NCI-H446 treated with DMSO at 0.1 percent for 48 hours (cell line): ENCODE results near the gene MZF1.
"Not testable (repeated sequence)": the region's sequence is repeated elsewhere in the genome, so short reads cannot be mapped to it uniquely, and the experiment has no call there.

Source experiments
- DNase-seq: peaks from one replicate; lab custom pipeline; 2025; lab: John Stamatoyannopoulos, UW

Gene MZF1

DNA sequence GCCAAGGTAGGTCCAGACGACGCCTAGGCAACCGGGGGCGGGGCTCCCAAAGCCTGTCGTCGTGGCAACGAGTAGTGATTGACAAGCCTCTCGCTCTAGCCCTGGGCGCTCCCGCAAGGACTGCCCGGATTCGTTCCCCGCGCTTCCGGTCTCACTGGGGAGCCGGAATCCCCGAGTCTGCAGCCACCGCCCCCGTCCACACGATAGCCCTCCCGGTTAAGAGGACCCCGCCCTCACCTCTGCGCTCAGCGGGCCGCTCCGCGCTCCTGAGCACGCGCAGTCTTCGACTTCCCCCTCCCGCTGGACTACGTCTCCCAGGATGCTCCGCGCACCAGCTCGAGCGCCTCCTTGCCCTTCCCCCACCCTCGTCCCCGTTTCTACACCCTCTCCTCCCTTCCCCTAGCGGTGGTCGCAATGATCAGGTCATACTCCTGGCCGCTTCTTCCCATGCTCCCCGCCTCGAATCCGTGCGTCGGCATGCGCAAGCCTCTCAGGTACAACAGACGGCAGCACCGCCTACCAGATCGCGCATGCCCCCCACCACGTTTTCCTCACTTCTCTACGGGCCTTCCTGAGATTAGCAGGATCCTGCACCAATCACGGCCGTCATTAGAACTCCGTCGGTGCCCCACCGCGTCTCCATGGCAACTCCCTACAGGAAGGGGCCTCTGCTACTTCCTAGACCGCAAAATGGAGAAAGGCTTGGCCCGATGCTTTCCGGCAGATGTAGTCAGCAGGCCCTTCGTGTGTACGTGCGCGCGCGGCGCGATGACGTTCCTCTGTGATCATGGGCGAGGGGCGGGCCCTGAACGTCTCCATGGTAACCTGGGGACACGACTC lies at the start of gene MZF1:
MZF1 (minus strand) TSS at position 518 of the 840 bp plus-strand sequence. CDS start 1,946 bp downstream, outside the sequence.
- no peak for DNase-seq

DNA sequence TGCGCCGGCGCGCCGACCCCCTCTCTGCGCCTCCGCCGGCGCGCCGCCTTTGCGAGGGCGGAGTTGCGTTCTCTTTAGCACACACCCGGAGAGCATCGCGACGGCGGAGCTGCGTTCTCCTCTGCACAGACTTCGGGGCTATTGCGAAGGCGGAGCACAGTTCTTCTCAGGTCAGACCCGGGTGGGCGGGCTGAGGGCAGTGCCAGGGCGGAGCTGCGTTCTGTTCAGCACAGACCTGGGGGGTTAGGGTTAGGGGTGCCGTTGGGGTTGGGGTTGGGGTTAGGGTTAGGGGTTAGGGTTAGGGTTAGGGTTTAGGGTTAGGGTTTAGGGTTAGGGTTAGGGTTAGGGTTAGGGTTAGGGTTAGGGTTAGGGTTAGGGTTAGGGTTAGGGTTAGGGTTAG lies 34.1 kb upstream of the MZF1 start:
- not testable (repeated sequence) for DNase-seq

- not testable (repeated sequence) for DNase-seq
Observed at GRCh38 chr19:58606251-58606896, 33.2 kb upstream of the MZF1 start.

GRCh38 chr19:58586133-58586765 lies 13.1 kb upstream of the MZF1 start:
- DNase-seq: no peak

DNA sequence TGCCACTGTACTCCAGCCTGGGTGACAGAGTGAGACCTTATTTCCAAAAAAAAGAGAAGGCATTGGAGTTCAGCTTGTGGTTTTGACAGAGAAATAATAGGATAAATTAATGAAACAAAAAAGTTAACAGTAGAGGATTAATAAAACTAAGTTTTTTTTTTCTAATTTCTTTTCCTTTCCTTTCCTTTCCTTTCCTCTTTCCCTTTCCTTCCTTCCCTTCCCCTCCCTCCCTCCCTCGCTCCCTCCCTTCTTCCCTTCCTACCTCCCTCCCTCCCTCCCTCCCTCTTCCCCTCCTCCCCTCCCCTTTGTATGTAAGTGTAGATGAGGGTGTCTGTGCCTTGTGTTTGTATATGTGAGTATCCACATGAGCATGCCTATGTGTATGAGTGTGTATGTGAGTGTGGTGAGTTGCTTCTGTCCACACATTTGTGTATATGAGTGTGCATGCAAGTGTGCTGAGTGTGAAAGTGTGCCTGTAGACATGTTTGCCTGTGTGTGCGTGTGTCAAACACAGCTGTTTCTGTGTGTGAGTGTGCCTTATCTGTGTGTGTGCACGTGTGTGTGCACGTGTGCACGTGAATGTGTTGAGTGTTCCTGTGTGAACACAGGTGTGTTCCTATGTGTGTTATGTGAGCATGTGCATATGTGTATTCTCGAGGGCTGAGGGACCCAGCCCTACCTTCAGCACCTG lies 12.5 kb upstream of the MZF1 start:
- DNase-seq: no peak

- no peak for DNase-seq
Observed at GRCh38 chr19:58584498-58585441, 11.6 kb upstream of the MZF1 start.

DNA sequence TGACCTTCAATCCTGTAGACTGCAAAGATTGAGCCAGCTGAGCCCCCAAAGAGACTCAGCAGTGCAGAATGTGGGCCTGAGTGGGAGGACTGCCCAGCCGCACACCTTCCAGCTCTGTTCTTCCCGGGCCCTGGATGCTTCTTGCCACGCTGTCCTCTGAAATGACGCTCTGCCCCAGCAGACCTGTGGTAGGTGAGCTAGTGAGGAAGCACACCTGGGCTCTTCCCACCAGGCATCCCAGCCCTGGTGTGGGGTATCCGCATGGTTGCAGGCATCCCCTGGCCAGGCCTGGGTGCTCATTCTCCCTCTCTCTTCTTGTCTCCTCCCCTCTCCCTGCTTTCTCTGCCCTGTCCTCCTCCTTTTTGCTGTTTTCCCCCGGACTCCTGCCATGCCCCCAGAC lies 9.8 kb upstream of the MZF1 start:
- no peak for DNase-seq

DNA sequence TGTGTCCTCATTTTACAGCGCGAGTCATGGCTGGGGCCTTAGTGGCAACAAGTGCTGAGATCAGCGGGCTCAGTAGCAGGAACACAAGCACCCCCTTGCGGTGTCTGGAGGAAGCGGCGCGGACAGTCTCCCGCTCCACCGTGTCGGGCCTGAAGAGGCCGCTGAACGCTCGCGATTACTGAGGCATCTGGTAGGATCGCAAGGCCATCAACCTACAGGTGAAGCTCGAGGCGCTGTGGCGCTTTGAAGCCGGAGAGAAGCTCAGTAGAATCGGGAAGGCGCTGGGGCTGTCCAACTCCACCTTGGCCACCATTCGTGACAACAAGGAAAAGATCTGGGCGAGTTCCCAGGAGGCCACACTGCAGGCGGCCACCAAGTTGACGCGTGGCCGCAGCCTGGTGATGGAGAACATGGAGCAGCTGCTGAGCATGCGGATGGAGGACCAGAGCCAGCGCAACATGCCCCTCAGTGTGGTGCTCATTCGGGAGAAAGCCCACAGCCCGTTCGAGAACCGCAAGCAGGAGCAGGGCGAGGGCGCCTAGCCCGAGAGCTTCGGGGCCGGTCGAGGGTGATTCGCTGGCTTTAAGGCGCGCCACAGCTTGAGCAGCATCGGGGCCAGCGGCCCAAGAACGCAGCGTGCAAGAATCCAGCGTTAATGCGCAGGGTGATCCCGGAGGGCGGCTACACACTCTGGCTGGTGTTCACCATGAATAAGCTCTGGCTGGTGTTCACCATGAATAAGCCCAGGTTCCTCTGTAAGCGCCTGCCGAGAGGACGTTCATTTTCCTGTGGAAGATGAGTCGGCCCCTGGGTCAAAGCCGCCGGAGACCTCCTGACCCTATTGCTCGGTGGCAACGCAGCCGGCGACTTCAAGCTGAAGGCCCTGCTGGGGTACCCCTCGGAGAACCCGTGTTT lies 8.3 kb upstream of the MZF1 start:
- no peak for DNase-seq

- DNase-seq: no peak
Observed at GRCh38 chr19:58579473-58580142, 6.5 kb upstream of the MZF1 start.

DNA sequence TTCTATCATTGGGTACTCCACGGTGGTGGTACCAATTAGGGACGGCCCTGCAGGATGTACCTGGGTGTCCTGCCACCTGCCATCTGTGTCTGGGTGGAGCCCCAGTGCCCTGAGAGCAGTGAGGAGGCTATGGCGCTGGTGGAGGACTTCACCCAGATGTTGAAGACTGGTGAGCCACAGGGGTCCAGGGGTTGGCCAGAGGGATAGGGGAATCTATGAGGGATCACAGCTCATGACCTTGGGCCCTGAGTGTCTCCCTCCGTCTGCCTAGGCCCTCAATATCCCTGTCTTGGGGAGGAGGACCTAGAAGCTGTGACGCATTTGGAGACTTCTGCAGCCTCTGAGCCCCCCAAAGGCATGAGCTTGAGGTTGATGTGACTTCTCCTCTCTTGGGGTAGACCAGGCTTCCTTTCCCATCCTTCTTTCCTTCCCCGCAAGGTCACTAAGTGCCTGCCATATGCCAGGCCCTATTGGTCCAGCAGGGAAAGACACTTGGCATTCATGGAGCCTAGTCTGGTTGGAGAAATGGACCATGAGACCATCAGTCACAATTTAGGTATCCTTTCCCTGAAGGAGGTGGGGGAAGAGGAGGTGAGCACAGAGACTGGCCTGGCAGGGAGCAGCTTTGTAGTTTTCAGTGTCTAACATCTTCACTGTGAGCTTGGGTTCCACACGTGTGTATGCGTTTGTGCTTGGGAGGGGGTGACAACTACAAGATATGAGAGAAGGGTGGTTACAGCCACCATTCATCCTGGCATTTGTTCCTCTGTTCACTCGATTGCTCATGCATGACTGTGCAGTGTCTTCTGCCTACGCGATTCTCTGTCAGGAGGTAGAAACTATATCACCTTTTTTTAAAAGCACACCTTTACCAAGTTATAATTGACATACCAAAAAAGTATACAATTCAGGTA lies 5.1 kb upstream of the MZF1 start:
- no peak for DNase-seq

DNA sequence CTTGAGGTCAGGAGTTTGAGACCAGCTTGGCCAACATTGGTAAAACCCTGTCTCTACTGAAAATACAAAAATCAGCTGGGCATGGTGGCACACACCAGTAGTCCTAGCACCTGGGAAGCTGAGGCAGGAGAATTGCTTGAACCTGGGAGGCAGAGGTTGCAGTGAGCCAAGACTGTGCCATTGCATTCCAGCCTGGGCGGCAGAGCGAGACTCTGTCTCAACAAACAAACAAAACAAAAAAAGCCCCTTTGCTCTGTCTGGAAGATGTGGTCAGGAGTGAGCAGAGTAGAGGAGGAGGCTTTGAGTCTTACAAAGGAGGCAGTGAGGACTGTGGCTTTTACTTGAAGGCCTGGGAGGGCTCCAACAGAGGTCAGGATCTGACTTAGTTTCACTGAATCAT lies 4.4 kb upstream of the MZF1 start:
- DNase-seq: not testable (repeated sequence)

DNA sequence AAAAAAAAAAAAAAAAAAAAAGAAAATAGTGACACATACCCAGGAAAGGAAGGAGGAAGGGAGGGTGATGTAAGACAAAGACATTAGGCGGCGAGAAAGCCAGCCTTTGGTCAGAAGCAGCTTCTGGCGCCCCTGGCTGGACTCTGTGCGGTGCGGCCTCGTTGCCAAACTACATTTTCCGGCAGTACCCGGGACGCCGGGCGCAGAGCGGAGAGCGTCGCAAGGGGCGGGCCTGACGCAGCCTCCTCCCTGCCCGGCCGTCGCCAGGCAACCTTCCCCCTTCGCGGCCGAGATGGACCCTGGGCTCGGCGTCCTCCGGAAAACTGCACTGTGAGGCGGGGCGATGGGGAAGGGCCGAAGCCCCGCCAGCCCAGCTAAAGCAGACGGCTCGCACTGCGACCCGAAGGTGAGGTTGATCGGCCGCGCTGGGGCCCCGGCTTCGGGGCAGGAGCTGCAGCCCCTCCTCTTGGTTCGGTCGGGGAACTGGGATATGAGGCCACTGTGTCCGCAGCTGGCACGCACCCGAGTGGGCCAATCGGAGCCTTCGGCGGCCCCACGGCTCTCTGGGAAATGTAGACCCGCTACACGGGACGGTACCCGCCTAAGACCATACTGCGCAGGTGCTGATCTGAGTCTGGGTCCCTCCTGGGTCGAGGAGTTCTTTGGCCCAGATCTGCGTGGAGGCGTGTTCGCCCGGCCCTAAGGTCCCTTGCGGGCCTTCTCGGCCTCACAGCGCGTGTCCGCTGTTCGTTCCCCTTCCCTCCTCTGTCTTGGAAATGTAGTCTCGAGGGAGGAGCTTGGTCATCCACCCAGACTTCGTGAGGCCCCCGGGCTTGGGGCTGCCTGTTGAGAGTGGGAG lies 2.3 kb upstream of the MZF1 start:
- DNase-seq: no peak

DNA sequence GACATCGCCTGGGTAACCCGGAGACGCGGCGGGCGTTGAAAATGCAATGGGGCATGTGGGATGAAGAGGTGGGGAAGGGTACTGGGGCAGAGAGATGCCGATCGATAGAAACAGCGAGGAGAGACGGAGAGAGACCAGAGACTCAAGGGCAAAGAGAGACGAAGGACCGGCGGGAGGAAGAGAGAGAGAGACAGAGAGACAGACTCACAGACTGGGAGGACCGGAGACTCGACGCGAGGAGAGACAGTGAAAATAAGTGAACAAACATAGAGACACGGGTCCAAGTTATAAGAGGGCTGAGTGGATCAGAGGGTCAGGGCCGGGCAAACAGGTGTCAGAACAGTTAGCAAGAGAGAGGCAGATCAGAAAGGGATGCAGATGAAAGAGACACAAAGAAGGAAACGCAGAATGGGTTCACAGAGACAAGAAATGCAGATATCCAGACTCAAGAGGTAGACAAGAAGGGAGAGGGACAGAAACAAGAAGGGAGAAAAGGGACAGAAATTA lies 576 bp upstream of the MZF1 start:
- no peak for DNase-seq

- no peak for DNase-seq
Observed at GRCh38 chr19:58572026-58572817, 913 bp downstream of the MZF1 start.

DNA sequence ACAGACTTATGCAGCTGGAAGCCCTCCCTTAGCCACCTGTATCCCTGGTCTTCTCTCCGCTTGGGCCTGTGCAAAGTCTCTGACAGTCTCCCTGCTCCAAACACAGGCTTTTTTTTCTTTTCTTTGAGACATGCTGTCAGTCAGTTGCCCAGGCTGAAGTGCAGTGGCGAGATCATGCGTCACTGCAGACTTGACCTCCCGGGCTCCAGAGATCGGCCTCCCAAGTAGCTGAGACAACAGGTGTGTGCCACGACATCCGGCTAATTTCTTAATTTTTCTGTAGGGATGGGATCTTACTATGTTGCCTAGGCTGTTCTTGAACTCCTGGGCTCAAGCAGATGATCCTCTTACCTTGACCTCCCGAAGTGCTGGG lies 1.6 kb downstream of the MZF1 start:
- DNase-seq: no peak

DNA sequence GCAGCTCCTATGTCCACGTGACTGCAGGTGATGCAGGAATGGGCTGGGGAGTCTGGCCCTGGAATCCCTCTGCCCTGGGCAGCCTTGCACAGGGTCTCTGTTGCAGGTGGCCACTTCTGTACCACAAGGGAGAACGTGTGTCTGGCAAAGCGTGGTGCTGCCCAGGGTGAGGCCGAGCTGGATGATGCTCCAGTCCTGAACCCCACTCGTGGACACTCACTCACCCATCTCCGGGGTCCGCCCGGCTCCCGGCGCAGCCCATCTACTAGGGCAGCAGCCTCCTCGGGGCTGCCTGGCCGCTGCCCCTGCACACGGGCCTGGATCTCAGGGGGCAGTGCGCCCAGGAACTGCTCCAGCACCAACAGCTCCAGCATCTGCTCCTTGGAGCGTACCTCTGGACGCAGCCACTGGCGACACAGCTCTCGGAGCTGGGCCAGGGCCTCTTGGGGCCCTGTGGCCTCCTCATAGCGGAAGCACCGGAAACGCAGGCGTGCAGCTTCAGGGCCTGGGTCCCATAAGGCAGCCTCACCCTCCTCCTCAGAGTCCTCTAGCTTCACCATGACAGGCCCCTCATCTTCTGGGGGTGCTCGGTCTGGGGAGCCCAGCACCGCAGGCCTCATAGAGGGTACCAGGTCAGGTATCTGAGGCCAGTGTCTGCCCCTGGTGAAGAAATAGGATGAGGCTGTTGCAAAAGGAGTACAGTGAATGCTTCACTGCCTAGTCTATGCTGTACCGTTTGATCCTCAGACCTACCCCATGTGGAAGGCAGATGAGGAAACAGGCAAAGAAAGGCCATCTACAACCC lies 2.2 kb downstream of the MZF1 start:
- no peak for DNase-seq
